Hippocampal formation (tissue), 2 donors: ENCODE data around the gene CATSPER2.
"Not testable (repeated sequence)": the region's sequence is repeated elsewhere in the genome, so short reads cannot be mapped to it uniquely, and the experiment has no call there.

Experiments
- DNase-seq, 2 donors: peaks; one replicate each; lab custom pipeline; 2025; lab: John Stamatoyannopoulos, UW

CATSPER2 gene

DNA sequence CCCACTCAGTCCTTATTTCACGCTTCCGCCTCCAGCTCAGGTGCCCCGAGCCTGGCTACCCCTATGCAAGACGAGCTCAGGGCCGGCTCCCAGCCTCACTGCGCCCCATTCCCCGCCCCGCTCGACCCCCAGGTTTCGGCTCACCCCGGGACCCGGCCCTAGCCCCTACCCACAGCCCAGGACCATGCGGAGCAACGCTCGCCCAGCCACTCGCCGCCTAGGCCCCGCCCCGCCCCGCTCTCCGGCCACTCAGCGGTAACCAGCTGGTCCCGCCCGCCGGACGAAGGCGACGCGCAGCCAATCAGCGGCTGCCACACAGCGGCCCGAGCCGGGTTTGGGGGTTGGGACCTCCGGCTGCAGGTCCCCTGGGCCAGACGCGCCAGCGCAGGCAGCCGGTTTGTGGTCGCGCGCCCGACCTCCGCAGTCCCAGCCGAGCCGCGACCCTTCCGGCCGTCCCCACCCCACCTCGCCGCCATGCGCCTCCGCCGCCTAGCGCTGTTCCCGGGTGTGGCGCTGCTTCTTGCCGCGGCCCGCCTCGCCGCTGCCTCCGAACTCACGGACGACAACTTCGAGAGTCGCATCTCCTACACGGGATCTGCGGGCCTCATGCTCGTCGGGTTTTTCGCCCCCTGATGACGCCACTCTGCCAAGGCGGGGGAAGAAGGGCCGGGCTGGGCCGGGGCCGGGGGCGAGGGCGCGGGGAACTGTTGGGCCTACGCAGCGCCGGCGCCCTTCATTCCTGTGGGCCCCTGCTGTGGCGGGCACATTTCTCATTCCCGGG lies at the start of gene CATSPER2:
TSS of gene CATSPER2 (minus strand) at position 196 of the 781 bp plus-strand sequence. CDS start 783 bp downstream, outside the sequence.
- no peak for DNase-seq

GRCh38 chr15:43693148-43694022 lies 44.7 kb upstream of the CATSPER2 start, which contains the start of gene CKMT1A:
Gene CKMT1A (plus strand): TSS chr15:43693859. CDS start chr15:43694051, 192 bp downstream.
- DNase-seq, result not testable (repeated sequence)

DNA sequence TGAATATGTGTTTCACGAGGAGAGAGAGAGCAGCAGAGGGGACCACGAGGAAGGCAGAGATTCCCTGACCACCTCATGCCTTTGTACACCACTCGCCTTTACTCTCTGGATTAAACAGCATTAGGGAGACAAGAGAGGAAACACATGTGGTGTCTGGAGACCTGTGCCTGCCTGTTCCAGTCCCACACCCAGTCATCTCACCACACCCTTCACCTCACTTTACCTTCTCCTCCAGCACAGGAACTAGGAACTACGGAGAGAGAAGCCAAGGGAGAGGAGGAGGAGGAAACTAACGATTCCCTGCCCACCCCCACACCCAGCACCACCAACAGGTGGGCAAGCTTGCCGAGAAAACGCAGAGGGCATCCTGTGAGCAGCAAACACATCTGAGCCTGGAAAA lies 44.0 kb upstream of the CATSPER2 start:
- DNase-seq, result not testable (repeated sequence)

DNA sequence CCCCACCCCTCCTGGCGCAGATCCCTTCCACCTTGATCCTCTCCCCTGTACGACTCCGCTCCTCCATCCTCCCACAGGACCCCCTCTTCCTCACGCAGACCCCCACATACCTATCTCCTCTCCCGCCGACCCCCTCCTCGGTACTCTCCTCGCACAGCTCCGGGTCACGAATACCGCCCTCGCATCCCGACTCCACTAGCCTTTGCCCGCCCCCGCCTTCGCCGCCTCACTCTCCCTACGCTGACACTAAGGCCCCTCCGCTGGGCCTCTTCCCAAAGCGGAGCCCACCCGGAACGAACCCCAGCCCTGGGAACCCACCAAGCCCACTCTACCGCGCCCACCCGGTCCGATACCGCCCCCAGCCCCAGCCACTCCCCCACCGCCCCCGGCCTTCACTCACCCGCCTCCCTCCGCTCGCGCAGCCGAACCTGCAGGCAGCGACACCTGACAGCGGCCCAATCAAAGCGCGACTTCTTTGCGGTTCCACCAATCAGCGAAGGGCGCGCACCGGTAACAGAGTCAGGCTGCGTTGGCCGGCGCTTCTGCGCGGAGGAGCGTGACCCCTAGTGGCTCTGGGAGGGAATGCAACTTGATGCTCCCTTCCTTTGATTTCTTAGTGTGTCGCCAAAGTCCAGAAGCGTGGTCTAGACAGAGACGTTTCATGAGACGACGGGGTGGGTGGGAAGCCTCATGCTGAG lies 41.1 kb upstream of the CATSPER2 start:
- not testable (repeated sequence) for DNase-seq

- not testable (repeated sequence) for DNase-seq
Observed at GRCh38 chr15:43674175-43674574, 25.5 kb upstream of the CATSPER2 start.

DNA sequence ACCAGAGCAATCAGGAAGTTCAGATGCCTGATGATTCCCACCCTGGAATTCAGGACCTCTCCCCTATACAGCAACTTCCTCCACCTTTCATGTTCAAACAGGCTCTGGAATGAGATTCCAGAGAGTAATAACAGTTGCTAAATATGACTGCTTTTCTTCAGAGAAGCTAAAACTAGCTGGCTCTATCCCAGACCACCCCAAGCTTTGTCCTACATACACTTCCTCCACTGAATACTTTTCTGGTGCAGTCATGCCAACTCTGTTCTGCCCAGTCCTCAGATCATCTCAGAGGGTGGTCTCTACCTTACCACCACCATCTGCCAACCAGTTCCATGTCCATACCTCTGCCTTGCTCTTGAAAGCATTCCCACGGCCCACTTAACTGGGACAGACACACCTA lies 17.5 kb upstream of the CATSPER2 start:
- DNase-seq, result not testable (repeated sequence)

DNA sequence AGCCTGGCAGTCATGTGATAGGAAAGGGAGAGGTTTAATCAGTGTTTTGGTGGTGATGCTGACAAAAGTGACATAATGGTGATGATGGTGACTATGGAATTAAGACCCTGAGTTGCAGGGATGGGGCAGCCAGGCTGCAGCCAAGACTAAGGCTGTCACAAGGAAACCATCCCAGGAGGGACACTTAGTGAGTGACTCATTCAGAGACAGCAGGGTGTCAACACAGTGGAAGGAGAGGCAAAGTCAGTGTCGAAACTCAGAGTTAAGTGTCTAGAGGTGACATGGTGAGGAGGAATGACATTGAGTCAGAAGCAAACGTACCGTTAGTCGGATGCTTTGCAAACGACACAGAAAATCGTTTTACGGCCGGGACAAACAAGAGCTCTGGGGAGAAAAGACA lies 14.7 kb upstream of the CATSPER2 start:
- not testable (repeated sequence) for DNase-seq

- DNase-seq, result not testable (repeated sequence)
Observed at GRCh38 chr15:43662293-43662692, 13.6 kb upstream of the CATSPER2 start.

GRCh38 chr15:43659727-43660126 lies 11.1 kb upstream of the CATSPER2 start:
- DNase-seq, result not testable (repeated sequence)

DNA sequence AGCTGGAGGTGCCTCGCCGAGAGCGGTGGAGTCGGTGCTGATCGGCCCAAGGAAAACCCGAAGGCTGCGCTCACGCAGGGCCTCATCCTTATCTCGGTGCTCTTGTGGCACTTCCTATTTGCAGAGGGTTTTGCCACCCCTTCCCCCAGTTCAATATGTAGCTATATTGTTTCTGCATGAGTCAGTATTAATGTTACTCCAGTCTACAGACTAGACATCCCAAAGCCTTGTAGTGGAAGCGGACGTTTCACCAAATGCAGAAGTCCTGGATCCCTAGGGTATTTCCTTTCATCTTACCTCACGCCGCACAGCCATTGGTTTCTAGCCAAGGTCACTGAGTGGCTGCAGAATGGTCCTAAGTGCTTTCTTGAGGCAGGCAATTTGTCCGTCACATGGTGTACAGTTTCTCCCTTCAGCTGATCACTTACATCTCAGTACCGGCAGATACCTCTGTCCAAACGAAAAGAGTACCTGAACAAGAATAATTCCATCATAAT lies 834 bp upstream of the CATSPER2 start:
- DNase-seq, result not testable (repeated sequence)

GRCh38 chr15:43638464-43639204 lies 10.0 kb downstream of the CATSPER2 start:
- not testable (repeated sequence) for DNase-seq

GRCh38 chr15:43626937-43627336 lies 21.7 kb downstream of the CATSPER2 start:
- not testable (repeated sequence) for DNase-seq

GRCh38 chr15:43625106-43625505 lies 23.5 kb downstream of the CATSPER2 start:
- no peak for DNase-seq

- not testable (repeated sequence) for DNase-seq
Observed at GRCh38 chr15:43622068-43622799, 26.4 kb downstream of the CATSPER2 start.

GRCh38 chr15:43618700-43619099 lies 29.9 kb downstream of the CATSPER2 start, which contains the start of gene STRC:
Gene STRC (minus strand): TSS chr15:43618800. CDS start chr15:43618722, 78 bp downstream.
- DNase-seq, result not testable (repeated sequence)

DNA sequence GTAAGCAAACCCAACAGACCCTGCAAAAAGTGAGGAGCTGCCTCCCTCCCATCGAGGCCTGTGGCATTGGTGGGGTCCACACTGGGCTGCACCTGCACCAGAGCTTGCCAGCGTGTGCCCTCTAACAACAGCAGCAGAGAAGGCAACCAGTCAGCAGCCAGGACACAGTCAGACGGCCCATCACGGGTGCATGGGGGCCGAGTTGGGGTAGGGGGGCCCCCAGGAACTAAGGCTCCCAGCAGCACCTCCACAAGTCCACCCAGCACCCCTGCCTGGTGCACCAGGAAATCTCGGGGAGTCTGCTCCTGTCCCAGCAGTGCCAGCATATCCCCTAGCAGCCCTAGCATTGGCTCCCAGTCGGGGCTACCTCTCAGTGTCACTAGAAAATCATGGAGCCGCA lies 30.9 kb downstream of the CATSPER2 start:
- DNase-seq, result not testable (repeated sequence)

DNA sequence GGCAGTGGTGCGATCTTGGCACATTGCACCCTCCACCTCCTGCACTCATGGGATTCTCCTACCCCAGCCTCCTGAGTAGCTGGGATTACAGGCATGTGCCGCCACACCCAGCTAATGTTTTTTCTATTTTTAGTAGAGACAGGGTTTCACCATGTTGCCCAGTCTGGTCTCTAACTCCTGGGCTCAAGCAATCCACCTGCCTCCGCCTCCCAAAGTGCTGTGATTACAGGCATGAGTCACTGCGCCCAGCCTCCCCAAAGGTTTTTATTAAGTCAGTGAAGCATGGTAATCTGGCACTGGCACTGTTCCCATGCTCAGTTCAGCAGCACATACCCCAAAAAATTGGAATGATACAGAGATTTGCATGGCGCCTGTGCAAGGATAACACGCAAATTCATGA lies 46.4 kb downstream of the CATSPER2 start:
- not testable (repeated sequence) for DNase-seq

GRCh38 chr15:43600200-43600599 lies 48.4 kb downstream of the CATSPER2 start:
- not testable (repeated sequence) for DNase-seq

DNA sequence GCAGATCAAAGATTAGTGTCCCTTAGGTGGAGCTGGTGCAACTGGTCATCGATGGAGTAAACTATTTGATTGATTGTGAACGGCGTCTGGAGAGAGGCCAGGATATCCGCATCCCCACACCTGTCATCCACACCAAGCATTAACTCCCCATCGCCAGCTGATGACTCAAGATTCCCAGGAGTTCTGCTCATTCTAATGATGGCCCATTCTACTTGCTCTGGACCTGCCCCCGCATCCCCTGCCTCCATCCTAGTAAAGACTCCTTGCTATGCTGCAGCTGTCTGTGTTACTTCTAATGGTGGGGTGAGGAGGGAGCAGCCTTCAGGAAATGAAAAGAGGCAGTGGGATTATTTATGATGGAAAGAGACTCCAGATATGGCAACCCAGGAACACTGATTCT lies 49.5 kb downstream of the CATSPER2 start:
- not testable (repeated sequence) for DNase-seq
